Right lobe of liver (tissue), 6 donors: Measurements from ENCODE around the gene UGT1A9. TPM values are rescaled to one million over a fixed set of nuclear protein-coding genes. Genes with fewer than 3 reads are reported as not detected.

ENCODE experiments used
- ATAC-seq, 4 donors: fragments of 200-7000 bp; cut with Tn5 transposase; one replicate each; pipeline ENCODE4 v1.9.1; 2020; ENCODE audit warnings: mild to moderate bottlenecking in 4 of 4, moderate library complexity in 4 of 4
- DNase-seq, 3 donors: peaks; one replicate each; pipeline ENCODE4 v3.0.0-alpha.2; 2020
- H3K27ac ChIP-seq, 3 donors: fragments of 200-600 bp; one replicate each; pipeline ENCODE4 v1.8.0; 2022
- H3K27me3 ChIP-seq, 2 donors: fragments of 200-600 bp; one replicate each; pipeline ENCODE4 v1.8.0; 2022
- H3K36me3 ChIP-seq, 4 donors: fragments of 200-600 bp; sonication (generic) in 1 of 4; one replicate each; pipeline versions ENCODE4 v1.5.1 to v1.8.0; 2017 to 2022; ENCODE audit warnings: control low read depth in 1 of 4
- H3K4me1 ChIP-seq, 4 donors: fragments of 200-600 bp; sonication (generic) in 1 of 4; one replicate each; pipeline versions ENCODE4 v1.5.1 to v1.8.0; 2017 to 2022; ENCODE audit warnings: control low read depth in 1 of 4
- H3K4me3 ChIP-seq, 3 donors: fragments of 200-600 bp; one replicate each; pipeline ENCODE4 v1.8.0; 2022
- H3K9me3 ChIP-seq, 4 donors: fragments of 200-600 bp; sonication (generic) in 1 of 4; one replicate each; pipeline versions ENCODE4 v1.5.1 to v1.8.0; 2017 to 2022; ENCODE audit warnings: control low read depth in 1 of 4
- CTCF ChIP-seq, 4 donors: fragments of 200-600 bp in 3 of 4; fragments of 450-650 bp in 1 of 4; IDR thresholded peaks; one replicate each; pipeline versions ENCODE4 v1.5.1 to v1.8.0; 2016 to 2022; ENCODE audit warnings: antibody characterized with exemption in 4 of 4, mild to moderate bottlenecking in 2 of 4
- POLR2A ChIP-seq: fragments of 450-650 bp; IDR thresholded peaks from one replicate; pipeline ENCODE4 v1.6.1; 2017; ENCODE audit warnings: antibody characterized with exemption, mild to moderate bottlenecking
- WGBS: methylation state at CpG from one replicate; pipeline ENCODE4 v1.1.6; 2018; ENCODE audit warnings: low coverage, low lambda C conversion rate; ENCODE audit not compliant: insufficient coverage; ENCODE audit errors: missing lambda C conversion rate; 5-methylcytosine and 5-hydroxymethylcytosine counted together
- intact Hi-C, 2 donors: fragments of 100-400 bp; cut with DNase I; formaldehyde crosslinking; loops; one replicate each; pipeline versions ENCODE4 v1.11.2 to v1.14.1; 2022
- total RNA-seq, 6 experiments: library from RNA; depleted of rRNA in 2 of 6; stranded (reverse); fragments of >200 nt in 2 of 6; fragmentation: NEBNext Ultra II Directional in 3 of 6; extraction: Animal tissue kit (Norgen Biotek cat#: 25700) in 3 of 6; gene quantifications; one replicate each; pipeline versions ENCODE4 v1.1.0 to v1.2.4, GENCODE V29; 2016 to 2023
- donor health status: DM: no; HTN: yes; CAD: no.
- donor health status: DM: no; HTN: no; CAD: no.
- donor health status: DM: no; HTN: no; CAD: no.
- donor health status: DM: no; HTN: yes; CAD: no.
- donor health status: DM: no; HTN: yes; CAD: no.

The UGT1A9 gene
- total RNA-seq, 6 experiments from 2014 or later, result 91.6 to 365 (median 108) TPM

GRCh38 chr2:233754872-233755611 lies 83.3 kb downstream of the UGT1A9 start:
- Histone ChIP-seq H3K36me3 (peaks cover 0 to 6% (median 0%) of the 10 kb centered on the region in 4 donors), H3K4me3 (no peak overlapping the region), H3K27me3 (no peaks in the 10 kb centered on the region), H3K4me1 (peaks cover 0 to 72% (median 17%) of the 10 kb centered on the region in 4 donors), H3K9me3 (no peaks in the 10 kb centered on the region), H3K27ac (peak overlapping the region in 1 of 3 donors; percentile 92)
- DNase-seq, result peak in 1 of 3 donors; percentile 63
- intact Hi-C loops, result no loop called here
- ATAC-seq, result peak in 1 of 4 donors; percentile 2
- TF ChIP-seq CTCF (IDR thresholded peaks at IDR 0.05) (no peak), POLR2A (no peak)
- WGBS, result 98% methylated on average over 10 of the region's 44 CpGs

- Histone ChIP-seq H3K27ac (peak overlapping the region in 2 of 3 donors; percentile 10 to 92), H3K4me3 (peak overlapping the region in 1 of 3 donors; percentile 20), H3K27me3 (no peaks in the 10 kb centered on the region), H3K4me1 (peaks cover 0 to 67% (median 14%) of the 10 kb centered on the region in 4 donors), H3K9me3 (no peaks in the 10 kb centered on the region), H3K36me3 (peaks cover 0 to 6% (median 0%) of the 10 kb centered on the region in 4 donors)
- 30% methylated on average over 7 of the region's 7 CpGs for WGBS
- intact Hi-C loops, result no loop called here
- ATAC-seq, result peak; percentile 40 to 76 (median 60)
- no peak for TF ChIP-seq CTCF (IDR thresholded peaks at IDR 0.05)
- TF ChIP-seq POLR2A, result no peak
- DNase-seq, result peak in 1 of 3 donors; percentile 68
These were observed 84.9 kb downstream of the UGT1A9 start for GRCh38 chr2:233756429-233757081.

- intact Hi-C loops, result no loop called here
- no peaks in the 10 kb centered on the region for H3K27me3 ChIP-seq
- ATAC-seq, result no peak
- H3K36me3 ChIP-seq, result peaks cover 0 to 6% (median 0%) of the 10 kb centered on the region in 4 donors
- peak overlapping the region in 1 of 3 donors; percentile 20 for H3K4me3 ChIP-seq
- H3K27ac ChIP-seq, result peak overlapping the region in 1 of 3 donors; percentile 92
- no peak for TF ChIP-seq POLR2A
- H3K4me1 ChIP-seq, result peaks cover 0 to 51% (median 13%) of the 10 kb centered on the region in 4 donors
- no peak for DNase-seq
- no peaks in the 10 kb centered on the region for H3K9me3 ChIP-seq
These were observed 86.4 kb downstream of the UGT1A9 start for GRCh38 chr2:233758141-233758540.

GRCh38 chr2:233758849-233759248 lies 87.2 kb downstream of the UGT1A9 start:
- TF ChIP-seq CTCF (IDR thresholded peaks at IDR 0.05) (no peak), POLR2A (no peak)
- Histone ChIP-seq H3K27ac (peak overlapping the region in 1 of 3 donors; percentile 92), H3K27me3 (no peaks in the 10 kb centered on the region), H3K9me3 (no peaks in the 10 kb centered on the region), H3K36me3 (peaks cover 0 to 6% (median 0%) of the 10 kb centered on the region in 4 donors), H3K4me1 (peaks cover 0 to 44% (median 13%) of the 10 kb centered on the region in 4 donors), H3K4me3 (peak overlapping the region in 1 of 3 donors; percentile 20)
- ATAC-seq (no peak), DNase-seq (no peak)
- whole genome bisulfite sequencing, result 52% methylated on average over 2 of the region's 2 CpGs
- intact Hi-C loops, result no loop called here

GRCh38 chr2:233760043-233760442 lies 88.3 kb downstream of the UGT1A9 start, which contains the start of gene UGT1A1:
Gene UGT1A1 (plus strand): TSS chr2:233760270. CDS start chr2:233760288, 18 bp downstream.
- peaks cover 0 to 2% (median 0%) of the 10 kb centered on the region in 4 donors for H3K36me3 ChIP-seq
- peak; percentile 6 to 58 (median 42) for ATAC-seq
- WGBS, result 36% methylated on average over 6 of the region's 6 CpGs
- peak within 1 kb of the TSS; percentile 12 to 69 (median 69) for H3K4me3 ChIP-seq
- TF ChIP-seq POLR2A, result peak; percentile 66
- no peak for TF ChIP-seq CTCF (IDR thresholded peaks at IDR 0.05)
- peak in 2 of 3 donors; percentile 58 to 83 for DNase-seq
- H3K9me3 ChIP-seq, result no peaks in the 10 kb centered on the region
- H3K27me3 ChIP-seq, result no peaks in the 10 kb centered on the region
- peaks cover 0 to 41% (median 16%) of the 10 kb centered on the region in 4 donors for H3K4me1 ChIP-seq
- peak within 1 kb of the TSS; percentile 80 to 92 (median 91) for H3K27ac ChIP-seq
- intact Hi-C loops, result loop anchor here in 1 of 2 donors (5.0 kb wide), 1 partner anchor 43 kb away; the partner anchor contains the start of gene UGT1A4
